HG02798 (cell line): ENCODE results near the gene HRH2.

ENCODE experiments used
- ATAC-seq: cut with Tn5 transposase; IDR thresholded peaks from one replicate; pipeline ENCODE4 v1.9.1; 2021; ENCODE audit warnings: mild to moderate bottlenecking; ENCODE audit not compliant: unreplicated experiment, poor library complexity

HRH2 gene

DNA sequence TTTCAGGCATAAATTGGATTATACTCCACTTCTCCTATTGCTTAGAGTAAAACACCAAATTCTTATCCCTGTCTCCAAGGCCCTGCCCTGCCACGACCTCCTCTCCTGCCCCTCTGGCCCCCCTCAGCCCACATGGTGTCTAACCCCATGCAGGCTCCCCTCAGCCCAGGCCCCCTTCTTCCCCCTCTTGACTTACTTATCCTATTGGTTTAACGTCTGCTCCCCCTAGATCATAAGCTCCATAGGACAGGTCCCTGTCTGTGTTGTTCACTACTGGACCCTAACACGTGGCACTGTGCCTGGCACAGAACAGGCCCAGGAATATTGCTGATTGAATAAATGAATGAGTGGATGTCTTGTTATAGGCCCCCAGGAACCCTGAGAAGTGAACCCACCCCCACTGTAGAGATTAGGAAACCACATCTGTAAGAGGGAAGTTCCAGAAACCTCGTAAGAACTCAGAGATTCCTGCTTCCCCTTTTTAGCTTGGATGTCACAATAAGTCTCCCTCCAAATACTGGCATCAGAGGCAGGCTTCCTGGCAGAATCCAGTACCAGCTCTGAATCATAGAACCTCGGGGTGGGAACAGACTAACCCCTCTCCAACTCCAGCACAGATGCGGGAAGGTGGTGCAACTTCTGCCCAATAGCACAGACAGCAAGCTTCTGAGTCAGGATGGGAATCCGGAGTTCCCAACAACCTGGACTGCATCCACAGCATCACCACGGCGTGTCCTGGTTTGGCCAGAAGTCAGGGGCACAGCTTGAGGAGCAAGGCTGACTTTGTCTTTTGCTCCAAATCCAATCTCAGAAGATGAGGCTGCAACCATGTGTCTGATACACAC is 31.5 kb downstream of the HRH2 start:
- ATAC-seq = no peak

DNA sequence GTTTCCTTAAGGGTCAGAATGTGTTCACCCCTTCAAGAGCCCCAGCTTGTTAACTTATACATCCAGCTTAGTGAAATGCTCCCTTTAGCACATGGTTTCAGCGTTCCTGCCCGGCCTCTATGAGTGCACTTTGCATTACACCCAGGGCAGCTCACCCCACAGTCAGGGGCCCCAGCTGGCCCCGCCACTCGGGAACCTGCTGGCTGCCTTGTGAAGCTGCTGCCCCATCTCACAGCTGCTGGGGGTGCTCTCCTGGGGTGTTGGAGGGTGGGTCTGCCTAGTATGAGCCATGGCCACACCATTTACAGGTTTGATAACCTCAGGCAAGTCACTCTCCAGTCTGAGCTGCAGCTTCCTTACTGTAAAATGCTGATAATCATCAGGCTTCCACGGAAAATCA is 32.2 kb downstream of the HRH2 start:
- ATAC-seq = no peak

GRCh38 chr5:175690586-175690985 is 32.7 kb downstream of the HRH2 start:
- ATAC-seq = no peak

GRCh38 chr5:175691761-175692160 is 33.9 kb downstream of the HRH2 start:
- ATAC-seq = no peak

GRCh38 chr5:175692235-175692995 is 34.5 kb downstream of the HRH2 start:
- no peak for ATAC-seq

DNA sequence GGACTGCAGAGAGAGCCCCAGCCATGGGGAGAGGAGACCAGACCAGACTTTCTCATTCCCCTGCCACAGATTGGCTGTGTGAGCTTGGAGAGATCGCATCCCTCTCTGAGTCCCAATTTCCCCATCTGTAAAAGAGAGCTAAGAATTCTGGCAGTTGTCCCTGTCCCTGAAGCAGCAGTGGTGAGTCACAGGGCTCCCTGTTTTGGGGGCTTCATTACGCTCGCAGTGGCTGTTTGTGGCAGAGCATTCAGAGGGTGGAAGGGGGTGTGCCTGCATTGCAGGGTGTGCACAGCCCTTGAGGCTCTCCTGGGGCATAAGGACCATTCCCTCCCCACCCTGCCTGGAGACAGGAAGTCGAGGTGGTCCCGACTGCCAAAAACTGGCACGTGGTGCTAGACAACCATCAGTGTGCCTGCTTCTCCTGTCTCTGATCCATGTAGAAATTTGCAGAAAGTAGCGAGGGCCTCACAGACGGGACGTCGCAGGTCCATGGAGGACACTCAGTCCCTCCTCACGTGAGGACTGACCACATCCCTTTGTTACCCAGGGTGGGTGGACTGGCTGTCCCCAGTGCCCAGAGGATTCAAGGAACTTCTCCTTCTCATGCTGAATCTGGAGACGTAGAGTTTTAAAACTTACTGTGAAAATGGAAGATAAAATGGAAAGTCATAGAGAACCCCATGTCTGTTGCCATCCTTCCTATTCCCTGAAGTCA is 35.3 kb downstream of the HRH2 start:
- no peak for ATAC-seq

- no peak for ATAC-seq
Observed at GRCh38 chr5:175693741-175694140, 35.9 kb downstream of the HRH2 start.

GRCh38 chr5:175694371-175695160 is 36.7 kb downstream of the HRH2 start:
- ATAC-seq = no peak

GRCh38 chr5:175695161-175696126 is 37.6 kb downstream of the HRH2 start:
- ATAC-seq = no peak

DNA sequence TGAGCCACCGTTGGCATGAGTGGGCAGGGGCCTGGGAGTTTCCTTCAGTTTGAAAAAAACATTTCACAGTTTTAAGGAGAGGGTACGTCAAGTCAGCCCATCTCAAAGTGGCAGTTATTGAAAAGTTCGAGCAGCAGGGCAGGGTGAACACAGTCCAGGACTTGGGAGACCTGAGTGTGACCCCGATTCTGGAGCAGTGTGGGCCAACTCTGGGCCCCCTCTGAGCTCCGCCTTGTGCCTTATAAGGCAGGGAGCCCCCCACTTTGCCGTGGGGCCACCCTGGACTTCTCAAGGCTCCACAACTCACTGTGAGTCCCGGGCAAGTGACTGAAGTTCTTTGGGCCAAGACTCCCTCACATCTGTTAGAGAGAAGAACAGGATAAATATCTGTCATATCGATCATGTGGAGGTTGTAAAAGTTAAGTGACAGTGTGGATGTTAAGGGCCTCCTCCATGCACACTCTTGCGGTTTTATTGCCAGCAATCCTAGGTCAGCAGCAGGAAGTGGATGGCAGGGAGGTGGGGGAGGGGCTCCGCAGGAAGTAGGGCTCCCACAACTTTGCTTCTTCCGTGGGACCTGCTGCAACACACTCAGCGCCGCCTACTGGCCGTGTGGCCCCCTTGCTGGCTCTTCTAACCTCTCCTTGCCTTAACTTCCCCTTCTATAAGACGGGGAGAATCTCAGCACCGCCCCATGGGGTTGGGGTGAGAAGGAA is 38.4 kb downstream of the HRH2 start:
- ATAC-seq = no peak

GRCh38 chr5:175696855-175697198 is 39.0 kb downstream of the HRH2 start:
- no peak for ATAC-seq

- no peak for ATAC-seq
Observed at GRCh38 chr5:175697846-175698245, 40.0 kb downstream of the HRH2 start.

GRCh38 chr5:175698401-175699115 is 40.7 kb downstream of the HRH2 start:
- ATAC-seq = no peak

DNA sequence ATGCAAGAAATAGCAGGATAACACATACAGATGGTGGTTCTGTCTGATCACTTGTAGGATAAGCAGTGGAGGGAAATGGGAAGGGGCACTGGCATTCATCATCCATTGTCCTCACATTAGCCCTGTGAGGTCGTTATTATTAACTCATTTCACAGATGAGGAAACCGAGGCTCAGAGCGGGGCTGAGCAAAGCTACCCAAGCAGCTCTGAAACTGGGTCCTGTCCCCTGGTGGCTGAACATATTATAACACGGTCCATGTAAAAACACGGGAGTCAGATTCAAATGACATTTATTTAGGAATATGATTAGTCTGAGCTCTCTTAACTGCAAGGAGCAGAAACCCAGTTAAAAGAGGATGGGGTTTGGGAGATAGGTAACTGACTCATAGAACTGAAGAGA is 43.1 kb downstream of the HRH2 start:
- no peak for ATAC-seq

GRCh38 chr5:175701797-175702196 is 43.9 kb downstream of the HRH2 start:
- no peak for ATAC-seq

DNA sequence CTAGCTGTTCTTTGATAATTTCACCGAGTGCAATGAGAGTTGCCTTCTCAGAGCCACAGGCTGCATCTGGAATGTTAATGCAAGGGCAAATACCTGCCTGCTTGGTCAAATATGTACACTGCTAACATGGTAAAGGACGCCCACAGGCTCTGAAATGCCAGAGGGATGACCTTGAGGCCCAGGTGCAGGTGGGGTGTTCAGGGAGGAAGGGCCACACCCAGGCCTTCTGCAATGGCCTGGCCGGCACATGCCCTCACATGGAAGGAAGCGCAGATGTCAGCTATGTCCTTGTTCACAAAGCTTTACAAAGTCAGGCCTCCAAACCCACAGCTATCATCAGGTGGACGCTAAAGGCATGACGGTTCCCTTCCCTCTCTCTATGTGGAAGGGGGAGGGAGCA is 48.6 kb downstream of the HRH2 start:
- ATAC-seq = no peak

- ATAC-seq = no peak
Observed at GRCh38 chr5:175707751-175708375, 50.0 kb downstream of the HRH2 start.
